Epithelial cell of esophagus (primary cell): ENCODE measurements around the gene ZNF451.
A peak's percentile ranks its signal among the peaks of the same experiment; 100 is the strongest.

Source experiments
- DNase-seq: peaks from one replicate; pipeline ENCODE4 v3.0.0; 2010; ENCODE audit warnings: low read depth
- H3K4me3 ChIP-seq: 2 replicates; pipeline ENCODE4 v1.5.1; 2011; ENCODE audit warnings: mild to moderate bottlenecking, low read length, control low read depth
- CTCF ChIP-seq: IDR thresholded peaks from 2 replicates; pipeline ENCODE4 v1.5.1; 2011; ENCODE audit warnings: low read depth, mild to moderate bottlenecking, low read length, control low read depth, inconsistent platforms; ENCODE audit not compliant: insufficient read depth; ENCODE audit errors: missing control alignments

The ZNF451 gene

GRCh38 chr6:57182017-57182432 is 92.0 kb downstream of the ZNF451 start:
- DNase-seq, result no peak
- TF ChIP-seq CTCF, result no peak
- H3K4me3 ChIP-seq, result no peak overlapping the region

- DNase-seq, result no peak
Measured at GRCh38 chr6:57183336-57183735, 93.3 kb downstream of the ZNF451 start.

GRCh38 chr6:57190140-57190539 is 100.2 kb downstream of the ZNF451 start:
- peak; percentile 44 for TF ChIP-seq CTCF
- H3K4me3 ChIP-seq, result no peak overlapping the region
- peak; percentile 22 for DNase-seq

More at GRCh38 chr6:57183336-57183735, 93.3 kb downstream of the ZNF451 start:
- TF ChIP-seq CTCF, result no peak
- no peak overlapping the region for H3K4me3 ChIP-seq

GRCh38 chr6:57193177-57193576 is 103.2 kb downstream of the ZNF451 start:
- H3K4me3 ChIP-seq, result no peak overlapping the region
- DNase-seq, result no peak
- no peak for TF ChIP-seq CTCF

GRCh38 chr6:57195457-57195856 is 105.5 kb downstream of the ZNF451 start:
- DNase-seq, result no peak
- TF ChIP-seq CTCF, result no peak
- no peak overlapping the region for H3K4me3 ChIP-seq

- no peak for DNase-seq
- H3K4me3 ChIP-seq, result no peak overlapping the region
- TF ChIP-seq CTCF, result no peak
Measured at GRCh38 chr6:57198926-57199636, 109.1 kb downstream of the ZNF451 start.

GRCh38 chr6:57201718-57202117 is 111.7 kb downstream of the ZNF451 start:
- DNase-seq, result no peak
- H3K4me3 ChIP-seq, result no peak overlapping the region
- no peak for TF ChIP-seq CTCF
